ENCODE measurements around the gene NOTUM.
A peak's percentile ranks its signal among the peaks of the same experiment; 100 is the strongest.

The NOTUM gene

GRCh38 chr17:81976332-81977210 lies 15.6 kb upstream of the NOTUM start:
- TF ChIP-seq, protein P1, sequence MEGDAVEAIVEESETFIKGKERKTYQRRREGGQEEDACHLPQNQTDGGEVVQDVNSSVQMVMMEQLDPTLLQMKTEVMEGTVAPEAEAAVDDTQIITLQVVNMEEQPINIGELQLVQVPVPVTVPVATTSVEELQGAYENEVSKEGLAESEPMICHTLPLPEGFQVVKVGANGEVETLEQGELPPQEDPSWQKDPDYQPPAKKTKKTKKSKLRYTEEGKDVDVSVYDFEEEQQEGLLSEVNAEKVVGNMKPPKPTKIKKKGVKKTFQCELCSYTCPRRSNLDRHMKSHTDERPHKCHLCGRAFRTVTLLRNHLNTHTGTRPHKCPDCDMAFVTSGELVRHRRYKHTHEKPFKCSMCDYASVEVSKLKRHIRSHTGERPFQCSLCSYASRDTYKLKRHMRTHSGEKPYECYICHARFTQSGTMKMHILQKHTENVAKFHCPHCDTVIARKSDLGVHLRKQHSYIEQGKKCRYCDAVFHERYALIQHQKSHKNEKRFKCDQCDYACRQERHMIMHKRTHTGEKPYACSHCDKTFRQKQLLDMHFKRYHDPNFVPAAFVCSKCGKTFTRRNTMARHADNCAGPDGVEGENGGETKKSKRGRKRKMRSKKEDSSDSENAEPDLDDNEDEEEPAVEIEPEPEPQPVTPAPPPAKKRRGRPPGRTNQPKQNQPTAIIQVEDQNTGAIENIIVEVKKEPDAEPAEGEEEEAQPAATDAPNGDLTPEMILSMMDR (IDR thresholded peaks at IDR 0.05; ENCODE audit: insufficient read depth, low read depth, low read length, missing control alignments) = no peak
- DNase-seq (ENCODE audit: low read depth) = peak; percentile 42
- H3K4me3 ChIP-seq (ENCODE audit: low read depth, low read length) = peak overlapping the region; percentile 84

GRCh38 chr17:81973432-81973831 lies 12.4 kb upstream of the NOTUM start:
- TF ChIP-seq, protein P1 (IDR thresholded peaks at IDR 0.05; ENCODE audit: insufficient read depth, low read depth, low read length, missing control alignments) = no peak
- DNase-seq (ENCODE audit: low read depth) = no peak

DNA sequence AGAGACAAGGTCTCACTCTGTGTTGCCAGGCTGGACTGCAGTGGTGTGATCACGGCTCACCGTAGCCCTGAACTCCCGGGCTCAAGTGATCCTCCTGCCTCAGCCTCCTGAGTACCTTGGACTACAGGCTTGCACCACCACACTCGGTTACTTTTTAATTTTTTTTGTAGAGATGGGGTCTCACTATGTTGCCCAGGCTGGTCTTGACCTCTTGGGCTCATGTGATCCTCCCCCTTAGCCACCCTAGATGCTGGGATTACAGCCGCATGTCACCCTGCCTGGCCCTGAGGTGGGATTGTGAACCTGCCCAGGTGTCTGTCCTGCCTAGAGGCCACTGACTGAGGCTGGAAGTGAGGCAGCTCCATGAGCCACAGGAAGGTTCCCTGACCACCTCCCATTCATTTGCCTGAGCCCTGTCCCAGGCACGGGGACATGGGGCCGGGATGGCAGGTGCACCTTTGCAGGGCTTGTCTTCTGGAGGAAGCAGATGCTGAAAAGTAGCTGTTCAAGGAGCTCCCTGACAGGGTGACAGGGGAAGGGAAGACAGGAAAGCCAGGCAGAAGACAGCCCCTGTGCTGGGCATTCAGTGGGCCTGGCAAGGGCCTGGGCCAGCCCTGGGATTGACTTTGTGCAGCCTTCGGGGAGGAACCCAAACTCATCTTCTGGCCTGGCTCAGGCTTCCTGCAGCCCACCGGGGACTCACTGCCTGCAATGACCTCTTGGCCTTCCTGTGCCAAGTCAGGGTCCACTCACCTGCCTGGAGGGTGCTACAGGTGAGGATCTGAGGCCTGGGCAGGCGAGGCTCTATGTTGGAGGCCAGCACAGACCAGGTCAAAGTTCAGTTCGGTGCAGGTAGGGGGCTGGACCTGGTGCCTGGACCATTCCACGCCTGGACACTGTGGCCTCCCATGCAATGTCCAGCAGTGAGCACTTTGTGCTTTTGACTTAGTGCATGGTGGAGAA lies 8.1 kb upstream of the NOTUM start:
- DNase-seq (ENCODE audit: low read depth) = no peak
- no peak overlapping the region for H3K4me3 ChIP-seq (ENCODE audit: low read depth, low read length)
- TF ChIP-seq, protein P1 (IDR thresholded peaks at IDR 0.05; ENCODE audit: insufficient read depth, low read depth, low read length, missing control alignments) = no peak

More at GRCh38 chr17:81973432-81973831, 12.4 kb upstream of the NOTUM start:
- H3K4me3 ChIP-seq (ENCODE audit: low read depth, low read length) = no peak overlapping the region

DNA sequence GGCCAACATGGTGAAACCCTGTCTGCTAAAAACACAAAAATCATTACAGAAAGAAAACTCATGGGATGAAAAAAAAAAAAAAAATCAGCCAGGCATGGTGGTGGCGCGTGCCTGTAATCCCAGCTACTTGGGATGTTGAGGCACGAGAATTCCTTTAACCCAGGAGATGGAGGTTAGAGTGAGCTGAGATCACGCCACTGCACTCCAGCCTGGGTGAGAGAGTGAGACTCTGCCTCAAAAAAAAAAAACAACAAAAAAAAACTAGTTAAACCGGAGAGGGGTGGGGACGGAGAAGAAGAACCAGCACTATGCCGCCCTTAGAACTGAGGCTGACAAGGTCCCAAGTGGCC lies 7.4 kb upstream of the NOTUM start:
- TF ChIP-seq, protein P1 (IDR thresholded peaks at IDR 0.05; ENCODE audit: insufficient read depth, low read depth, low read length, missing control alignments) = no peak
- H3K4me3 ChIP-seq (ENCODE audit: low read depth, low read length) = no peak overlapping the region
- no peak for DNase-seq (ENCODE audit: low read depth)

GRCh38 chr17:81967533-81968395 lies 6.8 kb upstream of the NOTUM start:
- H3K4me3 ChIP-seq (ENCODE audit: low read depth, low read length) = no peak overlapping the region
- TF ChIP-seq, protein P1 (IDR thresholded peaks at IDR 0.05; ENCODE audit: insufficient read depth, low read depth, low read length, missing control alignments) = no peak
- peak; percentile 84 for DNase-seq (ENCODE audit: low read depth)

GRCh38 chr17:81967244-81967532 lies 6.2 kb upstream of the NOTUM start:
- TF ChIP-seq, protein P1 (IDR thresholded peaks at IDR 0.05; ENCODE audit: insufficient read depth, low read depth, low read length, missing control alignments) = no peak
- no peak for DNase-seq (ENCODE audit: low read depth)
- H3K4me3 ChIP-seq (ENCODE audit: low read depth, low read length) = no peak overlapping the region
